DMS79 treated with DMSO at 0.1 percent for 48 hours (cell line): ENCODE data around the gene RETREG3.
"Not testable (repeated sequence)": the region's sequence is repeated elsewhere in the genome, so short reads cannot be mapped to it uniquely, and the experiment has no call there.

Experiments used
- DNase-seq: peaks from one replicate; lab custom pipeline; 2025; lab: John Stamatoyannopoulos, UW

RETREG3 gene

DNA sequence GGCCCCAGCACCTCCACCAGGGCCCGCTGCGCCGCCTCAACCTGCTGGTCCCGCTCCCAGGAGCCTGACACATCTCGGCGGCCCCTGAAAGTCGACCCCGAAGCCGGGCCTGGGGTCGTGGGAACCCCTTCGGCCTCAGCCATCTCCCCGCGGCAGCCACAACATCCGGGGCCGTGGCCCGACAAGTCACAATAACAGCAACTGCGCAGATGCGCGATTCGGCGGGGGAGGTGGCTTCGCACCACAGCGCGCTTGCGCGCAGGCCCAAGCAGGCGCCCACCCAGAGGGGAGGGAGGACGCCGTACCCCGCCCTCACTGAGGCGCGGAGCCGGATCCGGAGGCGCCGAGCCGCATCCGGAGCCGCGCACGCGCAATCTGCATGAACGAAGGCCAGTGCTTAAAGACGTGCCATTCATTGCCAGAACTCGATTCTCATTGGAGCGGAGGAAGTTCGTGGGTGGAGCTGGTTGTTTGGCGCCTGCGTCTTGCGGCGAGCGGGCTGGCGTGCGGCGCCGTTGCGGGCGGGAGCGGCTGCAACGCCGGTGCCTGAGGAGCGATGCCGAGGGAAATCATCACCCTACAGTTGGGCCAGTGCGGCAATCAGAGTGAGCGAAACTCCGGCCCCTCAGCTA is at the start of gene RETREG3, which contains the start of gene TUBG1:
RETREG3 (minus strand) TSS at position 193 of the 632 bp plus-strand sequence; CDS start at position 143, 50 bp downstream.
TUBG1 (plus strand) TSS at position 502 of the 632 bp plus-strand sequence; CDS start at position 557, 55 bp downstream.
- DNase-seq, result peak; percentile 97

DNA sequence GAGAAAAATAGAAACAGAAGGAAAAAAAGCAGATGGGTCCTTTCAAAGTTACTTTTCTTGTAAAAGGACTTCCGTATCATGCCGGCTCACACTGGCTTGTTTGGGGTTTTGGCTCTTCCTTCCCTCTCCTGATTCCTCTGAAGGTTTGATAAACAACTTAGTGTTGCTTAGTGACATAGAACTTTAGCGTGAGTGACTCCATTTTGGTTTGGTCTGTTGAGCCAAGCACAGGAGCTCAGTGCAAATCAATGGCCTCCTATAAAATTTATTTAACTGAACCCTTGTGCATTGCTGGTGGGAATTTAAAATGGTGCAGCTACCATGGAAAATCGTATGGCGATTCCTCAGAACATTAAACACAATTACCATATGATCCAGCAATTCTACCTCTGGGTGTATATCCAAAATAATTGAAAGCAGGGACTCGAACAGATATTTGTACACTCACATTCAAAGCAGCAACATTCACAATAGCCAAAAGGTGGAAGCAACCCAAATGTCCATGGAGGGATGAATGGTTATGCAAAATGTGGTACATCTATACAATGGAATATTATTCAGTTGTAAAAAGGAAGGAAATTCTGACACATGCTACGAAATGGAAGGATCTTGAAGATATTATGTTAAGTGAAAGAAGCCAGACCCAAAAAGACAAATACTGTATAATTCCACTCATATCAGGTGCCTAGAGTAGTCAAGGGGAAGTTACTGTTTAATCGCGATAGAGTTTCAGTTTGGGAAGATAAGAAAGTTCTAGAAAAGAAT is 48.8 kb upstream of the RETREG3 start:
- DNase-seq, result no peak

DNA sequence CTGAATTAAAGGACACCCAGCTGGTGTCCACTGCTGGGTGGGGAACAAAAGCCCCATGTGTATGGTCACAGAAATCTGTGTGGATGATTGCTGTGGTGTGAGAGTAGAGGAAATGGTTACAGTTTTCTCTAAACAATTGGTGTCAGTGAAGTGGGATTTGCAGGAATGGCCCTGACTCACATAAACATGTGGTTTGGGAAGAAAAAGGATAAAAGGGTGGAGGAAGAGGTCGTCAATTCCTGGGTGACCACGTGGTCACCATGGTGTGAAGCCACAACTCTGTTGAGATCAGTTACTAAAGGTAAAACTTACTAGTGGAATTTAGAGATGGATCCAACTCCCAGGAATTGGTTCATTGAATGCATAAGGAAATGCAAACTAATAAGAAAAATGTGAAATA is 46.4 kb upstream of the RETREG3 start:
- no peak for DNase-seq

DNA sequence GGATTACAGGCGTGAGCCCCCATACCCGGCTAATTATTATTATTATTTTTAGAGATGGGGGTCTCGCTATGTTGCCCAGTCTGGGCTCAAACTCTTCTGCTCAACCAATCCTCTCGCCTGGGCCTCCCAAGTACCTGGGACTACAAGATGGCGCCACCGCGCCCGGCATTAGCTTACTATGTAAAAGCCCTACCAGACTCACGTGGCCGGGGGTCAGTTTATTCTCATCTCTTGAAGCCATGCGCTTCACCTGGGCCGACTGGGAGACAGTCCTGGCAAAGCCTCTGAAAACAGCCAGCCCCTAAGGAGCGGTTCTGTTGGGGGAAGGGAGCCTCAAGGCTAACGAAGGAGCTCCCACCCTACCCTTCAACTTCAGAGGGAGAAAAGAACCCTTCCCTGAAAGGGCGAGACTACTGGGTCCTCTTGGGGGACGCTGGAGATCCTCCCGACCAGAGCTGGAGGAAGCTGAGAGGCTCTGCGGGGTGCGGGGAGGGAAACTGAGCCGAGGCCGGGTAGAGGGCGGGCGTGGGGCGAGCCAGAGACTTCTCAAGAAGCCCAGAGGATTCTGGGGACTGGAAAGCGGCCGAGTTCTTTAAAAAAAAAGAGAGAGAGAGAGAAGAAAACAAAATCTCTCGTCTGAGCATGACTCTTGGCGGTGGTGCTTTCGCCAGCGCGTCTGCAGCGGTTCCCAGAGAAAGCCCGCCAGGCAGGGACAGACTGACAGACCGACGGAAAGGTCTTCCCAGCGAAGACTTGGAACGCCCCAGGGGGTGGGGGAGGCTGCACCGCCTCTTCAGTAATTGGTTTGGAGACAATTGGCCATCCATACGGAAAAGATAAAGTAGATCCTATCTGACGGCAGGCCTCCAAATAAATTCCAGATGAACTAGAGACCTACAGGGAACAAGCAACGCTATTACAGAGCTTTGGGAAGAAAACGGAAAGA is 44.3 kb upstream of the RETREG3 start:
- no peak for DNase-seq

- no peak for DNase-seq
These were observed 42.2 kb upstream of the RETREG3 start for GRCh38 chr17:42651392-42651791.

GRCh38 chr17:42647778-42648177 is 38.6 kb upstream of the RETREG3 start:
- no peak for DNase-seq

- DNase-seq, result peak; percentile 52
These were observed 33.2 kb upstream of the RETREG3 start for GRCh38 chr17:42642336-42642735.

DNA sequence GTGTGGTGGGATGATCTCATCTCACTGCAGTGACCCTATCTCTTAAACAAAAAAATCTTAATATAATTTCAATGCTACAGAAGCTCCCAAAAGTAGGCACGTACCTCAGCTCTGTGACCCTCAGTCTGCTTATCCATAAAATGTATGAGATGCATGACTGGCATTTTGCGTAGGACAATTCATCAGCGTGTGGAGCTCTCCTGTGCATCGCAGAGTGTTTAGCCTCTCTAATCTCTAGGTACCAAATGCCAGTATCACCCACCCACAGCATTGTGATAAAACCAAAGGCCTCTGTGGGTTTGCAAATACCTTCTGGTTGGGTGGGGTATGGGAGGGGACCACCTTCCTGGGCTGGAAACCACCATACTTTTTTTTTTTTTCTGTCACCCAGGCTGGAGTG is 30.9 kb upstream of the RETREG3 start:
- DNase-seq, result no peak

- no peak for DNase-seq
These were observed 30.4 kb upstream of the RETREG3 start for GRCh38 chr17:42639525-42640113.

- no peak for DNase-seq
These were observed 23.8 kb upstream of the RETREG3 start for GRCh38 chr17:42632949-42633444.

DNA sequence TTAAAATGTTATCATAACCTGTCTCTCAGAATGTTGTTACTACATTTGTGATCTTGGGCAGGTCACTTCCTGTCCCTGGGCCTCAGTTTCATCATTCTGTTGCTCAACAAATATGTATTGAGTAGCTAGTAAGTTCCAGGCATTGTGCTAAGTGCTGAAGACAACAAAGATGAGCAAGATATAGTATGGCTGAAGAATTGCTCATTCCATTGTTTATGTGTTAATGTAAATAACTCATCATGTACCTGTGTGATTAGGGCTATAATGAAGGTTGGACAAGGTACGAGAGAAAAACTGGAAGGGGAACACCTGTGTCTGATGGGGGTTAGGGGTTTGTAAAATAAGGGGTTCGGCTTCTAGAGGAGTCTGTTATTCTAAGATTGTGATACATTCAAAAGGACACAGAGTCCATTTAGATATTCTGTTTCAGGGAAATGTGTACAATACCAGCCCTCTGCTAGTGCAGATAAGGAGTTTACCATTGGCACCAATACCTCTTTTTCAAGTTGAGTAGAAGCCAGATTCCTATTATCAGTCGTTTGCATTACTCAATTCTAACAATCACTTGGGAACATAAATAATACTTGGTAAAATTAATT is 20.3 kb upstream of the RETREG3 start:
- no peak for DNase-seq

GRCh38 chr17:42627032-42627764 is 18.0 kb upstream of the RETREG3 start:
- not testable (repeated sequence) for DNase-seq

GRCh38 chr17:42623732-42624596 is 14.8 kb upstream of the RETREG3 start:
- peak; percentile 8 for DNase-seq

DNA sequence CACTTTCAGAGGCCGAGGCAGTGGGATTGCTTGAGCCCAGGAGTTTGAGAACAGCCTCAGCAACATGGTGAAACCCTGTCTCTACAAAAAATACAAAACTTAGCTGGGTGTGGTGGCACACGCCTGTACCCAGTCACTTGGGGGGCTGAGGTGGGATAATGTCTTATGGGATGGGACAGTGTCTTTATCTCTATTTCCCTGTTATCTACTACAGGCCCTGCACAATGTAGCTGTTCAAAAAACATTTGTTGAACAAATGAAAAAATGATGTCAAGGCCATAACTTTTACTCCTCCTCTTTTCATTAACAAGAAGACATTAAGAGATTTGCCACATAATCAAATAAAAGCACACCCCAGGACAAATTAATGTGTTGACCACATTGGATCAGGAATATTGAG is 14.1 kb upstream of the RETREG3 start:
- no peak for DNase-seq

GRCh38 chr17:42621987-42622386 is 12.8 kb upstream of the RETREG3 start:
- DNase-seq, result not testable (repeated sequence)

- peak; percentile 81 for DNase-seq
These were observed 9.4 kb upstream of the RETREG3 start for GRCh38 chr17:42618442-42619150.

DNA sequence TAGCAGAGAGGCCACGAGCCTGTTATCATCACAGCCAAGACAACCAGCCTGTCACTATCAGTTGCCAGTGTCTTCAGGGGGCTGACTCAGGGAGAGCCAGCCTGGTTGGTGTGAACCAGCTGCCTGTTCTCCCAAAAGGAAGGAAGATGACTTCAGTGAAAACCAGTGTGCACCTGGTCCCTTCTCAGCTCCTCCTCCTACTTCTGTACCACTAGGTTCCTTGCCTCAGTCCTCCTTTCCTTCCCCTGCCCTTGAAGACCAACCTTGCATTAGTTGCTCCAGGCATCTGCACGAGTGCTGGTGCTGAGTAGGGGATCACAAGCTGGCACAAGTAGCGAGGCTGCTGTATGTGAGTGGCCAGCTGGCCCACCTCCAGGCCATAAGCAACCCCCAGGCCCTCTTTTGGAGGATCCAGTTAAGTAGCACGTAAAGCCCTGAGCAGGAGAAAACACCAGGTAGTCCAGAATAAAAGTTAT is 8.8 kb upstream of the RETREG3 start:
- peak; percentile 93 for DNase-seq

- DNase-seq, result no peak
These were observed 4.6 kb upstream of the RETREG3 start for GRCh38 chr17:42613699-42614295.
